ENCODE measurements around the gene KIF26A. TPM values are rescaled to one million over a fixed set of nuclear protein-coding genes. Genes with fewer than 3 reads are reported as not detected.
"Not testable (repeated sequence)": the region's sequence is repeated elsewhere in the genome, so short reads cannot be mapped to it uniquely, and the experiment has no call there.

Gene KIF26A
- total RNA-seq, 1 donor from 2014 or later, result 0.46 TPM

GRCh38 chr14:104206281-104206904, 68.0 kb downstream of the KIF26A start:
- H3K4me3 ChIP-seq (ENCODE audit: low read depth, low read length), result no peak overlapping the region
- no peak for DNase-seq (ENCODE audit: low read depth)
- no peak for TF ChIP-seq CTCF (conservative IDR thresholded peaks at IDR 0.05; ENCODE audit: low read depth, low read length)

GRCh38 chr14:104207142-104208014, 69.0 kb downstream of the KIF26A start:
- TF ChIP-seq CTCF (conservative IDR thresholded peaks at IDR 0.05; ENCODE audit: low read depth, low read length), result no peak
- no peak overlapping the region for H3K4me3 ChIP-seq (ENCODE audit: low read depth, low read length)
- no peak for DNase-seq (ENCODE audit: low read depth)

GRCh38 chr14:104208015-104208295, 69.6 kb downstream of the KIF26A start:
- not testable (repeated sequence) for DNase-seq (ENCODE audit: low read depth); H3K4me3 ChIP-seq (ENCODE audit: low read depth, low read length)

- DNase-seq (ENCODE audit: low read depth); H3K4me3 ChIP-seq (ENCODE audit: low read depth, low read length): not testable (repeated sequence)
Observed at GRCh38 chr14:104208331-104208730, 69.9 kb downstream of the KIF26A start.

GRCh38 chr14:104209071-104209470, 70.7 kb downstream of the KIF26A start:
- H3K4me3 ChIP-seq (ENCODE audit: low read depth, low read length); DNase-seq (ENCODE audit: low read depth): not testable (repeated sequence)

- TF ChIP-seq CTCF (conservative IDR thresholded peaks at IDR 0.05; ENCODE audit: low read depth, low read length), result no peak
- H3K4me3 ChIP-seq (ENCODE audit: low read depth, low read length), result no peak overlapping the region
- DNase-seq (ENCODE audit: low read depth), result no peak
Observed at GRCh38 chr14:104209985-104210816, 71.8 kb downstream of the KIF26A start.

GRCh38 chr14:104210817-104211195, 72.4 kb downstream of the KIF26A start:
- no peak for DNase-seq (ENCODE audit: low read depth)
- H3K4me3 ChIP-seq (ENCODE audit: low read depth, low read length), result no peak overlapping the region
- TF ChIP-seq CTCF (conservative IDR thresholded peaks at IDR 0.05; ENCODE audit: low read depth, low read length), result no peak

- TF ChIP-seq CTCF (conservative IDR thresholded peaks at IDR 0.05; ENCODE audit: low read depth, low read length), result no peak
- H3K4me3 ChIP-seq (ENCODE audit: low read depth, low read length), result no peak overlapping the region
- DNase-seq (ENCODE audit: low read depth), result no peak
Observed at GRCh38 chr14:104211215-104211614, 72.8 kb downstream of the KIF26A start.

All from epithelial cell of proximal tubule (primary cell).